ENCODE results near the gene RIN3.

RIN3 gene

DNA sequence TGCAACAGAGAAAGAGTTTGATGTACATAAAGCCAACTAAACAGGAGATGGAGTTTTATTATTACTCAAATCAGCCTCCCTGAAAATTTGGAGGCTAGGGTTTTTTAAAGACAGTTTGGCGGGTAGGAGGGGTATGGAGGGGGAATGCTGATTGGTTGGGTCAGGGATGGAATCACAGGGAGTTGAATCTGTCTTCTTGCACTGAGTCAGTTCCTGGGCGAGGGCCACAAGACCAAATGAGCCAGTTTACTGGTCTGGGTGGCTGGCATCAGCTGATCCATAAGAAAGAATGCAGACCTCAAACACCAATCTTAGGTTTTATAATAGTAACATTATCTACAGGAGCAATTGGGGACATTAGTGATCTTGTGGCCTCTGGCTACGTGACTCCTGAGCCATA is 64.9 kb downstream of the RIN3 start:
- no peak for DNase-seq

DNA sequence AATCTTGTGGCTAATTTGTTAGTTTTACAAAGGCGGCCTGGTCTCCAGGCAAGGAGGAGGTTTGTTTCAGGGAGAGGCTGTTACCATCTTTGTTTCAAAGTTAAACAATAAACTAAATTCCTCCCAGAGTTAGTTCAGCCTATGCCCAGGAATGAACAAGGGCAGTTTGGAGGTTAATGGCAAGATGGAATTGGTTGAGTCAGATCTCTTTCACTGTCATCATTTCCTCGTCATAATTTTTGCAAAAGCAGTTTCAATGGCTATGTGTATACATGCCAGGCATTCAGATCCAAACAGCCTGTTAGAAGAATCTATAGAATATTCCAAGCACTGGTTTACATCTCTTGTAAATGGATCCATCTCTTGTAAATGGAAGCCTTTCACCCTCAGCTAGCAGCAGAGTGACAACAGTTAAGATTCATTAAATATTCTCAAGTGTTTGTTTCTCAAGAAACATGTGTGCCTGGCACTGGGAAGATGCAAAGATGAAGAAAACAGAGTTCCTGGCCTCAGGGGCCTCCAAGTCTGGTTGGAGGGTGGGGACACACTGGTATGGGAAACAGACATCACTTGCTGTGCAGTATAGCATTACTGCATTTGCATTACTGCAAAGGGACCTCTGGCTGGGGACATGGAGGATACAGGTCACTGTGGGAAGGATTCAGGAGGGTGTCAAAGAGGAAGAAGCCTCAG is 65.8 kb downstream of the RIN3 start:
- no peak for DNase-seq

DNA sequence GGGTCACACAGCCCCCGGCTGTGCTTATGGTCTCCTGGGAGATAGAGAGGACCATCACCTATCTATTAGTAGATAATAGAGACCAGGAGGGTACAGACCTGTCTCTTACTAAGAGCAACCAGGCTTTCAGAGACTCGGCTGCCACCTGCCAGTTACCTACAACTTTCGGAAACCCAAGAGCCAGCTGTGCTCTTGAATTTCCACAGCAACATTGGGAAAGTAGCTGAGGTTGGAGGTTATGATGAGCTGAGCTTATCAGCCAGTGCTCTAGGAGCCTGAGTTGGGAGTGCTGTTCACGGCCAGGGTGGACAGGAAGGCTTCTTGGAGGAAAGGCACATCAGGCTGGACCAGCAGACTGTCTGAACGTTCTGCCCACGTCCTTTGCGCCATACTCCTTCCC is 67.6 kb downstream of the RIN3 start:
- DNase-seq, result no peak

DNA sequence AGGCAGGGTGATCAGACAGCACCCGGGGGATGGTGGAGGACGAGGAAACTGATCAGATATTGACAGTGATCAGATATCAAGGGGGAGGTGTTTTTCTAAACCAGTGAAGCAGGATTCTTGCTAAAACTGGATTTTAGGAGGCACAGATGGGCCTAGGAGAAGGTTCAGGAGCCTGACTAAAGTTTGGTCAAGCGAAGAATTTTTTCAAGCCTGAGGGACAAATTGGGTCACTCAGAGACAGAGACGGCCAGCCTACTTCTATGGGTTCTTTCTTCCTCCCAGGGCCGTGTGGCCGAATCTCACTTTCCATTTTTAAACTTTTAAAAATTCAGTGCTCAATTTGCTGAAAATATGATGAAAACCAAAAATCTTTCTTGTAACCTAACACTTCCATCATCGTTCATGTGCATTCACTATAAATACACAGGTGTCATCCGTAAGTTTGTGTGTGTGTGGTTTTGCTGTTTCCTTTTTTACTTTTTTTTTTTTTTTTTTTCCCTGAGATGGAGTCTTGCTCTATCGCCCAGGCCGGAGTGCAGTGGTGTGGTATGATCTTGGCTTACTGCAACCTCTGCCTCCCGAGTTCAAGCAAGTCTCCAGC is 68.5 kb downstream of the RIN3 start:
- no peak for DNase-seq

DNA sequence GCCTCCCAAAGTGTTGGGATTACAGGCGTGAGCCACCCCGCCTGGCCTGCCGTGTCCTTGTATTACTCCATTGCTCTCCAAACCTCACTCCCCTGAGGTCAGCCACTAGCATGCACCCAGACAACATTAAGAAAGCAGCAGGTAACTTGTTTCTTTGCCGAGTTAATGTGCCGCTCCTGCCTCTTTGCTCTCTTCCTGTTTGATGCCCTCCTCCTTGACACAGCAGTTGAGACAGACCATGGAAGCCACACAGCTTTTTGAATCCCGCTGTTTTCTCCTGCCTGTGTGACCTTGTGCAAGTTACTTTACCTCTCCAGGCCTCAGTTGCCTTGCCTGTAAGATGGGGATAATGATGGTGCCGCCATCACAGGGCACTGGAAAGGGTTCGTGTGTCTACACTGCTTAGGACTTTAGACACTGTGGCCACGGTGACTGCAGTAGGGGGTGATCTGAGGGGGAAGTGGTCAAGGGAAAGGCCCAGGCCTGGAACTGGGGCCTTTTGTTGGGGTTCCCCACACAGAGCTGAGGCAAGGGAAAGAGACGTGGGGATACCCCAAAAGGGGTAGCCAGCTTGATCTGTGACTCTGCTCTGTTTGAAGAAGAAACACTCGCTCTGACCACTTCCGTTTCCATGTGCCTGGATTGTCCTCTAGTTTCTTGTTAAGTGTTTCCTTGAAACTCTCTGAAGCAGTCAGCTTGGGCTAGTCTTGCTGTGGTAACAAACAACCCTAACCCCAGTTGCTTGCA is 69.3 kb downstream of the RIN3 start:
- DNase-seq, result no peak

DNA sequence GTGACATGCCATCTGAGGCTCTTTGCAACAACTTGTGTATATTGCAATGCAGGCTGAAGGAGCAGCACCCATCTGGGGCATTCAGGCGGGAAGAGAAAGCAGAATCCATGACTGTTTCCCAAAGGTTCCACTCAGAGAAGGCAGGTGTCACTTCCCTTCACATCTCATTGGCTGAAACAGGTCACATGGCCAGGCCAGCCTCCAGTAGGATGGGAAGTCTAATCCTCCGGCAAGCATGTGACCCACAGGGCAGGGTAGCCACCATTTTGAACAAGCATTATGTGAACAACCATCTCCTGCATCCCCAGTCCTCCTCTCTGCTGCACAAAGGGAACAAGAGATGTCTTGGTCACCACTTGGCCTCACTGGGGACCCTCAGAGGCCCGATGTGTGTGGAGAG is 70.6 kb downstream of the RIN3 start:
- no peak for DNase-seq

DNA sequence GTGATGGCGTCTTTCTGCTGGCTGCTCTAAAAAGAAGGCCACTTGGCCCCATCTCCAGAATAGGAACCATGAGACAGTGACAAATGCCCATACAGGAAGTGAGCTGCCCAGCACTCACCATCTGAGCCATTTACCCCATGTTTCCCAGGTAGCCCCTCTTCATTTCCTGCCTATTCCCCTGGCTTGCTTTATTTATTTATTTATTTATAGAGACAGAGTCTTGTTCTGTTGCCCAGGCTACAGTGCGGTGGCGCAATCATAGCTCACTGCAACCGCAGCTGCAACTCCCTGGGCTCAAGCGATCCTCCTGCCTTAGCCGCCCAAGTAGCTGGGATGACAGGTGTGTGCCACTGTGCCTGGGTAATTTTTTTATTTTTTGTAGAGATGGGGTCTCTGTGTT is 71.2 kb downstream of the RIN3 start:
- DNase-seq, result no peak

DNA sequence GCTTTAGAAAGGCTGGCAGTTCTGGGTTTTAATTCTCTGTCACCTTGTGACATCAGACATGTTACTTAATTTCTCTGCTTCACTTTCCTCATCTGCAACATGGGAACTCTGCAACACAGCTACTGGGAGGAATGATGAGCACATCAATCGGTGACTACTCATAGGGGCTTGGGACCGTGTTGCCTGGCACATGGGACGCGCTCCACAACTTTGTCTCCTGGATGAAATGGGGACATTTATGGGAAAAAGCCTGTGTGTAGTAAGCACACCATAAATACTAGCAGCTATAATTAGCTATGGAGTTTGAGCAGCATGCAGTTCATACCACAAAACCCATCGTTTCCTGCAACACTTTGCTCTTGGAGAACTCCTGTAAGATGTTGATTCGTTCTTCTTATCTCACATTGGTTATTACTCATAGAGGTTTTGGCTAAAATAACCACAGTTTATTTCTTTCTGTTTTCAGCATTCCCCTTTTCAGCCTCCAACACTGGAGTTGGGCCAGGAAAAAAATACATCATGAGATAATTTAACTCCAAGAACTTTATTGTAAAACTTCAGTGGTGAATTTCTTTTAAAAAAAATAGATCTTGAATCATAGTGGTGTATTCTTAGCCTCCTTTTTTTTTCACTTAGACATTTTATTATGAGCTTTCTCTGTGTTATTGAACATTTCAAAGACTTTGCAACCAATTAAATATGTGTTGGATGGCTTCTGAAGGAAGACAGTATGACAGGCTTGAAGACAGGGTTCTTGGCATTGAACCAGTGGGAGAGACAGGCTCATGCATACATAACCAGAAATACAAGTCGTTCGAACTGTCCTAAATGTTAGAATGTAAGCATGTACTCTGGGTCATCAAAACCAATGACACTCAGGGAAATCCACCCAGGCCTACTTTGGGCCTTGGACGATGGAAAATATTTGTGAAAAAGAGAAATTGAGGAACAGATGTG is 72.7 kb downstream of the RIN3 start:
- DNase-seq, result peak; percentile 92

DNA sequence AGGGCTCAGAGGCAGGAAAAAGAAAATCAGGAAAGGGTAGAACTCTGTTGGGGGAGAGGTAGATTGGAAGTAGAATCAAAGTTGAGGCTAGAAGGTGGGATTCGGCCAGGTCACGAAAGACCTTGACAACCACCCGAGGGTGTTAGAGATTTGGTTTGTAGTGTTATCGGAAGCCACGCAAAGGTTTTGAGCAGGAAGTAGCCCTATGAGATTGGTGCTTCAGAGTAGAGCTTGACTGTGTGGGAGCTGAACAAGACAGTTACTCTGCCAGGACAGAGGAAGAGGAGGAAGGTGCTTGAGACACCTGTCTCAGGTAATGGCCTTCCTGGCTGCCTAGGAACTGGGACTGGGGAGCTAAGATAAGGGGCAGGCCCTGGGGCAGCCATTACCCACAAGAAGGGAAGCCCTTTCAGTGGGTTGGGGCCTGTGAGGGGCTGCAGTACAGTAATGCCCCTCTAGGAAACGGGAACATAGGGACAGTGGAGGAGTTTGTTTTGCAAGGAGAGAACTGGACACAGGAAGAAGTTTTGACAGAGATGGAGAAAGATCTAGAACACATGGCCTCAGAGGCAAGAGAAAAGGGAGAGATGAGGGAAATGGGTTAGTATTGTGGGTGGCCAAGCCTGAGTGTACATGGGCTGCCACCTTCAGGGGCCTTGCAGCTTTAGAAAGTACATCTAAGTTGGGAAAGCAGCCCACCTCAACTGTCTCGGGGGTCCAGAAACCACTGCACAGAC is 73.5 kb downstream of the RIN3 start:
- DNase-seq, result no peak

DNA sequence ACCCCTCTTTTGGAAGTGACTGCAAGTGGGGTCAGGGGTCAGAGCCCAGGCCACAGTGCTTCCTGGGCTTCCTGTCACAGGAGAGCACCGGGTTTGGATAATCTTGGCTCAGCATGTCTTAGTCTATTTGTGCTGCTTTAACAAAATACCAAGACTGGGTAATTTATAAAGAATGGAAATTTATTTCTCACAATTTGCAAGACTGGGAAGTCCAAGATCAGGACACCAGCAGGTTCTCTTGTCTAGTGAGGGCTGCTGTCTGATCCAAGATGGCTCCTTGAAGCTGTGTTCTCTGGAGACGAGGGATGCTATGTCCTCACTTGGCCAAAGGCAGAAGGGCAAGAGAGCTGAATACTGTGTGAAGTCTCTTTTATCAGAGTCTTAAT is 74.1 kb downstream of the RIN3 start:
- no peak for DNase-seq

DNA sequence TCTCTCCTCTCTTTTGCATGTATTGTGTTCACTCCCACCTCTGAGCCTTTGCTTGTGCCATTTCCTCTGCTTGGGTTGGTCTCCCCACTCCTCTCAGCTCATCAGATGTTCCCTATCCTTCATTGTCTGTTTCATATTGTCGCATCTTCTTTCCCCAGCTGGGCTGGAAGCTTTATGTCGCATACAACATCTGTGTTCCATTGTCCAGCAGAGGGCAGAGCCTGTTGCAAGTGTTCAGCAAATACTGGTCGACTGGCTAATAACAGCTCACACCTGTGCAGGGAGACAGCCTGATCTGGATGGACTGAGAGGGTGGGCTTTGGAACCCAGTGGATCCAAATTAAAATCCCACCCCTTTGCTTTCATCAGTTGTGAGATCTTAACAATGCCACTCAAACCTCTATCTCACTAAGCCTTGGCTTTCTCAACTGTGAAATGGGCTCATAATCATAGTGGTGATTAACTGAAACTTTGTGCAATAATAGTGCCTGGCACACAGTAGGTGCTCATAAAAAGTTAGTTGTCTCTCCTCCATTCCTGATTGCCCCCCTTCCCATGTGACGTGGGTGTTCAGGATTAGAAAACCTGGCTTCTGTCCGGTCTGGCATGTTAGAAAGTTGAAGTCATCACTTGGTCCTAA is 75.8 kb downstream of the RIN3 start:
- peak; percentile 74 for DNase-seq

DNA sequence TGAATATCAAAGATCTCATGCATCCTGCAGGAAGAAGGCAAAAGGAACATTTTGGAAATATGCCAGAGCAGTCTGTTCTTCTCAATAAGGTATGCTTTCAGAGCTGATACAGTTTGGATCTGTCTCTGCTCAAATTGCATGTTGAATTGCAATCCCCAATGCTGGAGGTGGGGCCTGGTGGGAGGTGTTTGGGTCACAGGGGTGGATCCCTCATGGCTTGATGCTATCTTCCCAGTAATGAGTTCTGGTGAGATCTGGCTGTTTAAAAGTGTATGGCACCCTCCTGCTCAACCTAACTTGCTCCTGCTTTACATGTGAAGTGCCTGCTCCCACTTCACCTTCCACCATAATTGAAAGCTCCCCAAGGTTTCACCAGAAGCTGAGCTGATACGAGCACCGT is 76.6 kb downstream of the RIN3 start:
- DNase-seq, result peak; percentile 50

DNA sequence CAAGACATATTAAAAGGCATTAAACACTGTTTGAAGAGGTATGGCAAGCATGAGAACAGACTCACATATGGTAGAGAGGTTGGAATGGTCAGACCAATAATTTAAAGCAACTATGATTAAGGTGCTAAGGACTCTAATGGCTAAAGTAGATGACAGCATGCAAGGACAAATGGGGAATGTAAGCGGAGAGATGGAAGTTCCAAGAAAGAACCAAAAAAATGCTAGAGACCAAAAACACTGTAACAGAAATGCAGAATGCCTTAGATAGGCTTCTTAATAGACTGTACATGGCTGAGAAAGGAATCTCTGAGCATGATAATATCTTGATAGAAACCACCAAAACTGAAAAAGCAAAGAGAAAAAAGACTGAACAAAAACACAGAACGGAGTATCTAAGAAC is 77.4 kb downstream of the RIN3 start:
- no peak for DNase-seq

DNA sequence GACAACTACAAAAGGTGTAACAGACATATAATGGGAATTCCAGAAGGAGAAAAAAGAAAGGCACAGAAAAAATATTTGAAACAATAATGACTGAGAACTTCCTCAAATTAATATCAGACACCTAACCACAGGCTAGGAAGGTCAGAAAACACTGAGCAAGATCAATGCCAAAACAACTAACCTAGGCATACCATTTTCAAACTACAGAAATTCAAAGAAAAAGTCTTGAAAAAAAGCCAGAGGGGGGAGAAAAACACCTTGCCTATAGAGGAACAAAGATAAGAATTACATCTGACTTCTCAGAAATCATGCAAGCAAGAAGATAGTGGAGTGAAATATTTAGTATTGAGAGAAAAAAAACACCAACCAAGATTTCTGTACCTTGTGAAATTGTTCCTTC is 77.8 kb downstream of the RIN3 start:
- peak; percentile 59 for DNase-seq

DNA sequence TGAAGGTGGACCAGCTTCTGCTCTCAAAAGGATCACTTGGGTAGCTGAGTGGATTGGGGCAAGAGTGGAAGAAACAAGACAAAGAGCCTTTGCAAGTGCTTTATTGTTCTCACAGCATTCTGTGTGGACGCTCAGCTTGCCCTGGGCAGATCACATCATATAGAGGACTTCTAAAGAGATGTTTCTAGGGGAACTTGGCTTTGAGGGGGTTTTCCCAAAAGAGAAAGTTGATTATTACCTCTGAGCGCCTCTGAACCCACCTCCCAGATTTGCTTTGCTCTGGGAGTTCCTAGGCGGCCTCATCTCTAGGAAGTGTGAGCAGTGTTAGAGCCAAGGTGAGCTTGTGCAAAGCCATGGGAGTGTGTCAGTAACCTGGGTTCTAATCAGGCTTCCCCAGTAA is 81.7 kb downstream of the RIN3 start:
- no peak for DNase-seq

DNA sequence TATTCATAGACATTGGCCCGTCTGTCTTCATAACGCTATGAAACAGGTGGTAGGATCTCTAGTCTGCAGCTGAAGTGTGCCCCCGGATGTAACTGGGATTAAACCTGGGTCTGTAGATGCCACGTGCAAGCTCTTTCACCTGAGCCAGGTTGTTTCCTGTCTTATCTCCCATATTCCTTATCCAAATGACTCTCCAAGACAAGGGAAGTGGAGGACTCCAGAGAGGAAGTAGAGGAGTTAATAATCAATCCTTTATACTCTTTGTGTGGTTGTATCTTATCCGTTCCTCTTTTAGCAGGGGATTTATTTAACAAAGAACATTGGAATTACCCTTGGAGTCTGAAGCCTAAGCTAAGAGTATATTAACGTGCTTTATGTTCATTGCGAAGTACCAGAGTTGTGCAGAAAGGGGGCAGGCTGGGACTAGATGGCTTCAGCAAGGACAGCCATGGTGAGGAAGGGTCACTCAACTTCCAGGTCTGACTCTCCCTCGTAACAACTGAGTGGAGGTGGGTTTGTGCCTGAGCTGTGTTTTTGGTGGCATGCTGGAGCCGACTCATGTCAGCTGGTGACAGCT is 82.8 kb downstream of the RIN3 start:
- DNase-seq, result no peak

DNA sequence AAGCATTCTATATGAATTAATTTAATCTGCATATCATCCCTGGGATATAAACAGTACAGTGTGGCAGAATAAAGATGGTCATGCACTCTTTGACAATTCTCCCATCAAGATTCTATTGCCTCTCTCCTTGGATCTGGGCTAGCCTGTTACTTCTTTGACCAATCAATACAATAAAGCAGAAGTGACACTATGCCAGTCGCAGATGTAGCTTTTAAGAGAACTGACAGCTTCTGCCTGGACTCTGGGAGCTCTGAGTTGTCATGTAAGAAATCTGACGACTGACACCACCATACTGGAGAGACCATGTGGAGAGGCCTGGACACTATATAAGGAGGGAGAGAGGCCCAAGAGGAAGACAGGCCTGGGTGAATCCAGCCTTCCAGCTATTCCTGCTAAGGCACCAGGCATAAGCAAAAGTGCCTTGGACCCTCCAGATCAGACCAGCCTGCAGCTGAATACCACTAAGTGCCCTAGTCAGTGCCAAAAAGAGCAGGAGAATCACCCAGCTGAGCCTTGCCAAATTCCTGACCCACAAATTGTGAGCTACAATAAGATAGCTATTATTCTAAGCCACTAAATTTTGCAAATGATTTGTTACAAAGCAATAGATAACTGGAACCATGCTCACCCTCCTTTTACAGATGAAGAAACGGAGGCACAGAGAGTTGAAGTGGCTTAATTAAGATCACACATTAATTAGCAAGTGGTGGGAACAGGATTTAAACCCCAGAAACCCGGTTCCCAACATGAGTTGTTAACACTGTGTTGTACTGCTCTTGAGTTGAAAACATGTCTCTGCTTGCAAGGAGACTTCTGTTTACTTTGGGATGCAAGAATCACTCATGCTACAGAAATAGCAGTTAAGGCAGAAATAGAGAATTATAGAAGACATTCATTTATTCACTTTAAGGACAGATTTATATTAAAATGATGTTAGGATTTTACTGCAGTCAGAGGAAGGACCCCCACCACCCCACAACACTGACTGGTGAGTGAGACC is 84.6 kb downstream of the RIN3 start:
- DNase-seq, result no peak

DNA sequence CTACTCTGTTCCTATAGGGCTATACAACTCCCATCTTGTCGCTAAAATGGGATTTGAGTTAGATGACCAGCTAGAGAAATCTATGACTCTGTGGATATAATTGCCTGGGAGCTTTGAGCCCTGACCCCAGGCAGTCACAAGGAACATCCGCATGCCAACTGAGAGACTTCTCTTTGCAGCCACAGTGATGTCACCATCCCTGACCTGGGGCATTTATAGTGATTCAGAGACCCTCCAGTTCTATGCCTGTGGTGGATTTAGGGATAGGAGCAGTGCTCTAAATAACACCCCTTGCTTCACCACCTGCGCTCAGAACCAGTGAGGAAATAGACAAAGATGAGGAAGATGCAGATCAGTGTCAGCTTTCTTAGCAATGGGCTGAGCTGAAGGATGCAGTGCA is 86.2 kb downstream of the RIN3 start:
- no peak for DNase-seq

DNA sequence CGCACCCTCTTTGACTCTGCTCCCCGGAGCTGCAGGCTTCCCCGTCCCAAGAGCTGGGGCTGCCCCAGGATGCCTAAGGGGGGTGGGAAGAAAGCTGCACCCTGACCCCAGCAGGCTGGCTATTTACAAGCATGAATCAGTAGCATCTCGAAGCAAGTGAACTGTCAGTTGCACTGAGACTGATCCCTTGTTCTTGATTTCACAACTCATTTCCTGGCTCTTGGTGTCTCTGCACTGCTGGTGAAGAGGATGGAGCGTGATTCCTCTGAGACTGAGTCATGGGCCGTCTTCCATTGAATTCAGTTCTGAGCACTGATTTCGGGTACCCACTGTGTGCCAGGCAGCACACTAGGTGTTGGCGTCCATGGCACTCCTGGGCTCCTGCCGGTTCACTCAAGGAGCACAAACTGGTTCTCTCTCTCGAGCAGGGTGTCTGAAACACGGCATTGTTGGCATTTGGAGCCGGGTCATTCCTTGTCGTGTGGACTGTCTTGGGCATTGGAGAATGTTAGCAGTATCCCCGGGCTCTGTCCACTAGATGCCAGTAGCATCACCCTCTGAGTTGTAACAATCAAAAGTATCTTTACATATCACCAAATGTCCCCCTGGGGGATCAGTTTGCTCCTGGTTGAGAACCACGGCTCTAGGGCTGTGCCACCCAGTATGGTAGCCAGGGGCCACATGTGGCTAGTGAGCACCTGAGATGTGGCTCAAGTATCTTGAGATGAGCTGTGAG is 86.9 kb downstream of the RIN3 start:
- DNase-seq, result no peak
